Panc1 (cell line): ENCODE data around the gene TMEM107. TPM values are rescaled to one million over a fixed set of nuclear protein-coding genes. Genes with fewer than 3 reads are reported as not detected.

Experiments used
- ATAC-seq: fragments of 200-7000 bp; cut with Tn5 transposase; 2 replicates; pipeline ENCODE4 v1.9.1; 2020; ENCODE audit warnings: mild to moderate bottlenecking, moderate library complexity
- BruUV-seq: library from RNA; stranded (reverse); fragments of 400-500 nt; replicated peaks from 2 replicates; lab custom pipeline; 2021; lab: Mats Ljungman, UMichigan
- CTCF ChIA-PET: fragments of 300-600 bp; sonication (Branson Sonifier 250); formaldehyde crosslinking; loops from one replicate; lab custom pipeline; 2022; ENCODE audit warnings: antibody characterized with exemption; lab: Charles Lee
- POLR2A ChIA-PET: fragments of 300-600 bp; sonication (Branson Sonifier 250); formaldehyde crosslinking; loops from one replicate; lab custom pipeline; 2022; ENCODE audit warnings: antibody characterized with exemption; lab: Charles Lee
- DNase-seq: peaks from one replicate; pipeline ENCODE4 v3.0.0-alpha.2; 2010; ENCODE audit warnings: low read depth, low spot score
- H3K27ac ChIP-seq: 2 replicates; pipeline ENCODE4 v1.5.1; 2011; ENCODE audit warnings: mild to moderate bottlenecking, low read length, inconsistent platforms
- H3K27me3 ChIP-seq: fragments of 200-500 bp; sonication (Bioruptor generic); 2 replicates; pipeline ENCODE4 v1.6.0; 2014; ENCODE audit warnings: low read length, inconsistent platforms; ENCODE audit not compliant: control insufficient read depth, insufficient read depth
- H3K36me3 ChIP-seq: fragments of 200-500 bp; sonication (Bioruptor generic); 2 replicates; pipeline ENCODE4 v1.5.1; 2014; ENCODE audit warnings: inconsistent platforms, mild to moderate bottlenecking, low read length, moderate library complexity; ENCODE audit not compliant: control insufficient read depth, insufficient read depth
- H3K4me1 ChIP-seq: 2 replicates; pipeline ENCODE4 v1.5.1; 2011; ENCODE audit warnings: inconsistent platforms, mild to moderate bottlenecking, low read length, moderate library complexity; ENCODE audit not compliant: control insufficient read depth, insufficient read depth
- H3K4me3 ChIP-seq, 2 experiments: 2 replicates each; pipeline ENCODE4 v1.5.1; 2011 to 2012; ENCODE audit warnings: low read depth in 2 of 2, low read length in 2 of 2, mild to moderate bottlenecking in 2 of 2, inconsistent platforms in 1 of 2, moderate library complexity in 1 of 2
- H3K9me3 ChIP-seq: fragments of 200-500 bp; sonication (Bioruptor generic); 2 replicates; pipeline ENCODE4 v1.5.1; 2014; ENCODE audit warnings: low read depth, mild to moderate bottlenecking, inconsistent platforms, low read length, moderate library complexity; ENCODE audit not compliant: control insufficient read depth, insufficient read depth
- CTCF ChIP-seq: fragments of 450-650 bp; IDR thresholded peaks from 2 replicates; pipeline ENCODE4 v1.5.1; 2017; ENCODE audit warnings: mild to moderate bottlenecking
- POLR2AphosphoS5 ChIP-seq: IDR thresholded peaks from 2 replicates; pipeline ENCODE4 v1.6.1; 2012; ENCODE audit warnings: mild to moderate bottlenecking, low read depth, low read length, moderate library complexity
- REST ChIP-seq, 2 experiments: IDR thresholded peaks; 2 replicates each; pipeline ENCODE4 v1.6.1; 2011 to 2012; ENCODE audit warnings: low read depth in 2 of 2, control low read depth in 1 of 2, low read length in 1 of 2, mild to moderate bottlenecking in 1 of 2, moderate library complexity in 1 of 2; ENCODE audit not compliant: insufficient read depth in 1 of 2
- SIN3A ChIP-seq: IDR thresholded peaks from 2 replicates; pipeline ENCODE4 v1.6.1; 2012; ENCODE audit warnings: low read depth, mild to moderate bottlenecking, low read length, moderate library complexity, borderline replicate concordance; ENCODE audit not compliant: insufficient read depth
- TCF7L2 ChIP-seq: IDR thresholded peaks from 2 replicates; pipeline ENCODE4 v1.6.1; 2011; ENCODE audit warnings: mild to moderate bottlenecking, low read depth, low read length, inconsistent platforms
- in situ Hi-C: cut with HindIII; loops from 2 replicates; pipeline ENCODE4 v1.10.0; 2016; ENCODE audit warnings: low sequenced_read_pairs, low pct_unique_long_range_greater_than_20kb
- intact Hi-C: fragments of 100-400 bp; cut with micrococcal nuclease; formaldehyde crosslinking; loops from one replicate; pipeline ENCODE4 v1.10.0; 2022; ENCODE audit not compliant: unreplicated experiment
- total RNA-seq: library from RNA; stranded (reverse); gene quantifications from one replicate; pipeline ENCODE4 v1.2.1, GENCODE V29; 2021; ENCODE audit not compliant: unreplicated experiment

TMEM107 gene
- total RNA-seq, 1 experiment from 2014 or later, result 10.6 TPM

- intact Hi-C loops, result no loop called here
- DNase-seq (no peak), ATAC-seq (no peak)
- no peaks in the 10 kb centered on the region; the same call in 1 of the 2 replicates for H3K4me1 ChIP-seq
- TF ChIP-seq TCF7L2 (no peak), SIN3A (no peak), POLR2AphosphoS5 (no peak), REST (IDR thresholded peaks at IDR 0.05; ENCODE audit: insufficient read depth in 1 of 2, low read depth in 2 of 2, low read length in 1 of 2) (no peak), CTCF (no peak)
- H3K4me3 ChIP-seq, result no peak overlapping the region
- no peak overlapping the region for H3K27ac ChIP-seq
- no TSS peak for BruUV-seq
- in situ Hi-C loops, result no loop called here
- H3K9me3 ChIP-seq, result no peaks in the 10 kb centered on the region
- ChIA-PET POLR2A (no interaction called here), CTCF (no interaction called here)
- no peaks in the 10 kb centered on the region for H3K27me3 ChIP-seq
- H3K36me3 ChIP-seq, result no peaks in the 10 kb centered on the region
These were observed 42.8 kb downstream of the TMEM107 start for GRCh38 chr17:8133399-8133798.

- CTCF ChIA-PET, result no interaction called here
These were observed 44.2 kb downstream of the TMEM107 start for GRCh38 chr17:8131844-8132441.

More at GRCh38 chr17:8131844-8132441, 44.2 kb downstream of the TMEM107 start:
- H3K36me3 ChIP-seq, result no peaks in the 10 kb centered on the region
- no peak for TF ChIP-seq TCF7L2
- TF ChIP-seq POLR2AphosphoS5, result no peak
- TF ChIP-seq CTCF, result no peak
- no peak for TF ChIP-seq SIN3A
- no peak for TF ChIP-seq REST (IDR thresholded peaks at IDR 0.05; ENCODE audit: insufficient read depth in 1 of 2, low read depth in 2 of 2, low read length in 1 of 2)
- no peak overlapping the region for H3K27ac ChIP-seq
- no TSS peak for BruUV-seq
- H3K9me3 ChIP-seq, result no peaks in the 10 kb centered on the region
- DNase-seq (no peak), ATAC-seq (no peak)
- H3K4me1 ChIP-seq, result peaks cover 3% of the 10 kb centered on the region
- POLR2A ChIA-PET, result interaction anchor here (0.6 to 0.8 kb wide), 2 partner anchors 11 to 819 kb away, joined by 3 read pairs; no protein-coding TSS in a partner anchor
- H3K27me3 ChIP-seq, result no peaks in the 10 kb centered on the region
- intact Hi-C loops (no loop called here), in situ Hi-C loops (no loop called here)
- no peak overlapping the region for H3K4me3 ChIP-seq
